NT2/D1 (cell line): ENCODE results near the gene CDR2.

Source experiments
- SUZ12 ChIP-seq: IDR thresholded peaks from 2 replicates; pipeline ENCODE4 v1.6.1; 2011; ENCODE audit not compliant: insufficient read length, insufficient read depth; ENCODE audit errors: extremely low read depth
- YY1 ChIP-seq: IDR thresholded peaks from 2 replicates; pipeline ENCODE4 v1.6.1; 2011; ENCODE audit not compliant: insufficient read length, insufficient read depth

GRCh38 chr16:22317625-22318024 lies 56.8 kb downstream of the CDR2 start:
- TF ChIP-seq SUZ12 = no peak
- no peak for TF ChIP-seq YY1
